HEK293T (cell line): ENCODE measurements around the gene IL1RAP.

Experiments used
- CTCF ChIA-PET: fragments of 350-600 bp; formaldehyde crosslinking; extraction: SDS; loops from one replicate; lab custom pipeline; 2021; ENCODE audit warnings: antibody characterized with exemption, inconsistent platforms; lab: Yijun Ruan, JAX
- POLR2A ChIA-PET: fragments of 350-600 bp; formaldehyde crosslinking; extraction: SDS; loops from one replicate; lab custom pipeline; 2020; ENCODE audit warnings: antibody characterized with exemption, inconsistent platforms; lab: Yijun Ruan, JAX
- DNase-seq: peaks from one replicate; pipeline ENCODE4 v3.0.0; 2012; ENCODE audit warnings: mixed read lengths; ENCODE audit errors: extremely low spot score
- ARNT ChIP-seq: fragments of 450-650 bp; IDR thresholded peaks from 2 replicates; pipeline ENCODE4 v1.6.1; 2017; ENCODE audit warnings: mild to moderate bottlenecking
- BHLHE40 ChIP-seq: fragments of 450-650 bp; IDR thresholded peaks from 2 replicates; pipeline ENCODE4 v1.6.1; 2016; ENCODE audit warnings: mild to moderate bottlenecking, moderate library complexity, borderline replicate concordance
- CTBP1 ChIP-seq: fragments of 450-650 bp; IDR thresholded peaks from 2 replicates; pipeline ENCODE4 v1.6.1; 2016; ENCODE audit warnings: borderline replicate concordance
- ELF4 ChIP-seq: fragments of 450-650 bp; IDR thresholded peaks from 2 replicates; pipeline ENCODE4 v1.6.1; 2017; ENCODE audit warnings: antibody characterized with exemption
- FOXA1 ChIP-seq: fragments of 450-650 bp; IDR thresholded peaks from 2 replicates; pipeline ENCODE4 v1.6.1; 2016; ENCODE audit warnings: mild to moderate bottlenecking
- FOXK2 ChIP-seq: fragments of 450-650 bp; IDR thresholded peaks from 2 replicates; pipeline ENCODE4 v1.6.1; 2016; ENCODE audit warnings: mild to moderate bottlenecking
- FOXM1 ChIP-seq: fragments of 450-650 bp; IDR thresholded peaks from 2 replicates; pipeline ENCODE4 v1.6.1; 2017; ENCODE audit warnings: mild to moderate bottlenecking, borderline replicate concordance
- HDGF ChIP-seq: fragments of 450-650 bp; IDR thresholded peaks from 2 replicates; pipeline ENCODE4 v1.6.1; 2017; ENCODE audit warnings: antibody characterized with exemption, borderline replicate concordance
- L3MBTL2 ChIP-seq: fragments of 450-650 bp; conservative IDR thresholded peaks from 2 replicates; pipeline ENCODE4 v1.6.1; 2016; ENCODE audit warnings: mild to moderate bottlenecking
- LEF1 ChIP-seq: fragments of 450-650 bp; IDR thresholded peaks from 2 replicates; pipeline ENCODE4 v1.6.1; 2017; ENCODE audit warnings: mild to moderate bottlenecking, borderline replicate concordance
- NFRKB ChIP-seq: fragments of 450-650 bp; IDR thresholded peaks from 2 replicates; pipeline ENCODE4 v1.6.1; 2016; ENCODE audit warnings: mild to moderate bottlenecking, moderate library complexity
- SP1 ChIP-seq: fragments of 450-650 bp; IDR thresholded peaks from 2 replicates; pipeline ENCODE4 v1.6.1; 2017
- SUZ12 ChIP-seq: fragments of 450-650 bp; IDR thresholded peaks from 2 replicates; pipeline ENCODE4 v1.6.1; 2016; ENCODE audit warnings: mild to moderate bottlenecking
- TARDBP ChIP-seq: fragments of 450-650 bp; IDR thresholded peaks from 2 replicates; pipeline ENCODE4 v1.6.1; 2016
- ZNF384 ChIP-seq: fragments of 450-650 bp; IDR thresholded peaks from 2 replicates; pipeline ENCODE4 v1.6.1; 2016
- TF ChIP-seq, protein P1 (sequence below): fragments of 450-650 bp; IDR thresholded peaks from 2 replicates; pipeline ENCODE4 v1.6.1; 2016

Gene IL1RAP

GRCh38 chr3:190686011-190686410, 172.1 kb downstream of the IL1RAP start:
- CTCF ChIA-PET: no interaction called here
- POLR2A ChIA-PET: no interaction called here
- DNase-seq: no peak
- TF ChIP-seq ELF4: no peak
- TF ChIP-seq FOXA1: no peak
- no peak for TF ChIP-seq HDGF
- TF ChIP-seq, protein P1, sequence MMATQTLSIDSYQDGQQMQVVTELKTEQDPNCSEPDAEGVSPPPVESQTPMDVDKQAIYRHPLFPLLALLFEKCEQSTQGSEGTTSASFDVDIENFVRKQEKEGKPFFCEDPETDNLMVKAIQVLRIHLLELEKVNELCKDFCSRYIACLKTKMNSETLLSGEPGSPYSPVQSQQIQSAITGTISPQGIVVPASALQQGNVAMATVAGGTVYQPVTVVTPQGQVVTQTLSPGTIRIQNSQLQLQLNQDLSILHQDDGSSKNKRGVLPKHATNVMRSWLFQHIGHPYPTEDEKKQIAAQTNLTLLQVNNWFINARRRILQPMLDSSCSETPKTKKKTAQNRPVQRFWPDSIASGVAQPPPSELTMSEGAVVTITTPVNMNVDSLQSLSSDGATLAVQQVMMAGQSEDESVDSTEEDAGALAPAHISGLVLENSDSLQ: no peak
- no peak for TF ChIP-seq ZNF384
- TF ChIP-seq TARDBP: no peak
- TF ChIP-seq SP1: no peak
- TF ChIP-seq NFRKB: no peak
- no peak for TF ChIP-seq BHLHE40
- TF ChIP-seq LEF1: no peak
- no peak for TF ChIP-seq FOXM1
- TF ChIP-seq ARNT: no peak

GRCh38 chr3:190690246-190690645, 176.4 kb downstream of the IL1RAP start:
- POLR2A ChIA-PET: no interaction called here
- DNase-seq: no peak
- no peak for TF ChIP-seq CTBP1
- TF ChIP-seq FOXA1: no peak
- no peak for TF ChIP-seq ELF4
- TF ChIP-seq SP1: no peak
- TF ChIP-seq HDGF: no peak
- TF ChIP-seq, protein P1: no peak
- TF ChIP-seq ARNT: no peak
- TF ChIP-seq L3MBTL2: no peak
- TF ChIP-seq ZNF384: no peak
- no peak for TF ChIP-seq SUZ12
- CTCF ChIA-PET: interaction anchor here (0.5 kb wide), 1 partner anchor 157 kb away, joined by 3 read pairs; no protein-coding TSS in a partner anchor

DNA sequence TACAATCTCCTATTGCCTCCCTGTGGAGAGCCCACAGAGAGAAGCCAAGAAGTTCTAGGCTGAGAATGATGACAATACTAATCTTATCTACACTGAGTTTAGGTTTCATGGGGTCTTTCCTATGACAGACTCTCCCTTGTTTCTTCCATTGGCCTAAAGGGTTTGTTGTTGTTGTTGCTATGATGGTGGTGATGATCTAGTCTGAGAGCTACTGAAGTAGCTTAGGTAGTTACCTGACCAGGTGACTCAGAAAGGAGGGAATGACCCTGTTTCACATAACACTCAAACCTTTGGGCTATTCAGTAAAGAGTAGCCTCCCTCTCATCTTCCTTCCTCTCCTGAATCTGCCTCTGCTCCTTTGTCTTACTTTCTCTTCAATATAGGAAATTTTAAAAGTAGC, 178.4 kb downstream of the IL1RAP start:
- ChIA-PET POLR2A (no interaction called here), CTCF (no interaction called here)
- TF ChIP-seq ELF4 (no peak), SP1 (no peak), NFRKB (no peak), FOXA1 (no peak), CTBP1 (no peak), TARDBP (no peak), FOXK2 (no peak), L3MBTL2 (no peak)
- TF ChIP-seq, protein P1: no peak
- DNase-seq: no peak

- ChIA-PET POLR2A (no interaction called here), CTCF (no interaction called here)
- TF ChIP-seq BHLHE40 (no peak), HDGF (no peak), L3MBTL2 (no peak), ELF4 (no peak), TARDBP (no peak), FOXA1 (no peak), ZNF384 (no peak), SP1 (no peak), FOXM1 (no peak), LEF1 (no peak), NFRKB (no peak), CTBP1 (no peak), SUZ12 (no peak), ARNT (no peak), FOXK2 (no peak)
- TF ChIP-seq, protein P1: no peak
- DNase-seq: no peak
These were observed 180.6 kb downstream of the IL1RAP start for GRCh38 chr3:190694335-190695001.

DNA sequence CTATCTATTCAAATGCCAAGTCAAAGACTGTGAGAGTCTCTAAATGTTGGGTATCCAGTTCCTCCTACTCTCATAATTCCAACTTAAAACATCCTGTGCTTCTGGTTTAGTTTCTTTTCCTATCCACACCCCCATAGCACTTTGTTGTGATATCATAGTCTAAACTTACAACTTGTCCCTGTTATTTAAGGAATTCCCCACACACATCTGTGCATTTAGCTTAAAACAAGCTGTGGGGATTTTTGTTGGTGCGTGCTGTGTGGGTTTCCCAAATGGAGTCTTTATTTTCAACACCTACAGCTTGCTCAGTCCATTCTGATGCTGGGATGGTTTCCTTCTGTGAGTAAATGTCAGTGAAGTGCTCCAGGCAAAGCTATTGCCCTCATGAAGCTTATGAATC, 181.3 kb downstream of the IL1RAP start:
- no peak for TF ChIP-seq NFRKB
- no peak for TF ChIP-seq FOXA1
- no peak for TF ChIP-seq LEF1
- TF ChIP-seq ZNF384: no peak
- TF ChIP-seq L3MBTL2: no peak
- TF ChIP-seq TARDBP: no peak
- no peak for TF ChIP-seq ELF4
- TF ChIP-seq FOXK2: no peak
- CTCF ChIA-PET: no interaction called here
- POLR2A ChIA-PET: no interaction called here
- no peak for DNase-seq

DNA sequence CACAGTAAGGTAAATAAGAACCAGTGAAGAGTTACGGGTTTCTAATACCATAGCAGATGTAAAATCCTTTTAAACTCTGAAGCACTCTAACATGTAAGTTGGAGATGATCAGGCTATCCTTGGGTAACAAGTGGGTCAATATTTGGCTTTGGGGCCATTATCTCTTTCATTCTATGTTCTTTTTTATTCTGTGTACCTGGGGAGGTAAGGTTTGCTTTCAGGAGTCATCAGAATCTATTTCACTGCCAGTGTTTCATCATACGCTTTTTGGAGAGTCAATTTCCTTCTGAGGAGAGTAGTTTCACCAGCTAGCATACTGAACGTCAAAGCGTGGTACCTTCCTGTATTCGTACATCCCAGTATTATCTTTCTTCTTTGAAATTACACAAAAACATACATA, 182.1 kb downstream of the IL1RAP start:
- POLR2A ChIA-PET: no interaction called here
- no peak for TF ChIP-seq TARDBP
- TF ChIP-seq FOXK2: no peak
- TF ChIP-seq BHLHE40: no peak
- no peak for TF ChIP-seq FOXA1
- no peak for TF ChIP-seq L3MBTL2
- no peak for TF ChIP-seq ELF4
- TF ChIP-seq, protein P1: no peak
- TF ChIP-seq CTBP1: no peak
- no peak for TF ChIP-seq LEF1
- no peak for TF ChIP-seq SUZ12
- no peak for TF ChIP-seq FOXM1
- no peak for TF ChIP-seq NFRKB
- TF ChIP-seq SP1: no peak
- TF ChIP-seq ARNT: no peak
- TF ChIP-seq HDGF: no peak
- CTCF ChIA-PET: no interaction called here
- no peak for DNase-seq
